ENCODE data around the gene GRM1. TPM values are rescaled to one million over a fixed set of nuclear protein-coding genes. Genes with fewer than 3 reads are reported as not detected.

The GRM1 gene
- total and polyA plus RNA-seq, 2 of the 4 experiments (the other 2 are of a cell fraction), result not detected

DNA sequence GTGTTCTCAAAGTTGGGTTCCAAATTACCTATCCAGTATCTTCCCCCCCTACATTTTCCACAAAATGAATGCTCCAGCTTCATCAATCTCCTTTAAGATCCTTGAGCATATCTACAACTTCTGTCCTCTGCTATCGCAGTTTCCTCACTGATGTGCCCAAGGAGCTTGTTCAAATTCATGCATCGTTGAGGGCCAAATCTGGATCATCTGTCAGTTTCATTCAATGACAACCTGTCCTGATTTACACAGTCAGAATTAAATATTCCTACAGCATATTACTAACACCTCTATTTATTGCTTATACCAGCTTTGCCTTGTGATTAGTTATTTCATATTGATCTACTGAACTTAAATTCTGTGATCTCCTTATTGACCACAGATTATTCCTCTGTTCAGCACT, 68.7 kb downstream of the GRM1 start:
- TF ChIP-seq, protein P1, sequence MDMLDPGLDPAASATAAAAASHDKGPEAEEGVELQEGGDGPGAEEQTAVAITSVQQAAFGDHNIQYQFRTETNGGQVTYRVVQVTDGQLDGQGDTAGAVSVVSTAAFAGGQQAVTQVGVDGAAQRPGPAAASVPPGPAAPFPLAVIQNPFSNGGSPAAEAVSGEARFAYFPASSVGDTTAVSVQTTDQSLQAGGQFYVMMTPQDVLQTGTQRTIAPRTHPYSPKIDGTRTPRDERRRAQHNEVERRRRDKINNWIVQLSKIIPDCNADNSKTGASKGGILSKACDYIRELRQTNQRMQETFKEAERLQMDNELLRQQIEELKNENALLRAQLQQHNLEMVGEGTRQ (IDR thresholded peaks at IDR 0.05; ENCODE audit: low read depth, low read length), result no peak
- TF ChIP-seq, protein P2, sequence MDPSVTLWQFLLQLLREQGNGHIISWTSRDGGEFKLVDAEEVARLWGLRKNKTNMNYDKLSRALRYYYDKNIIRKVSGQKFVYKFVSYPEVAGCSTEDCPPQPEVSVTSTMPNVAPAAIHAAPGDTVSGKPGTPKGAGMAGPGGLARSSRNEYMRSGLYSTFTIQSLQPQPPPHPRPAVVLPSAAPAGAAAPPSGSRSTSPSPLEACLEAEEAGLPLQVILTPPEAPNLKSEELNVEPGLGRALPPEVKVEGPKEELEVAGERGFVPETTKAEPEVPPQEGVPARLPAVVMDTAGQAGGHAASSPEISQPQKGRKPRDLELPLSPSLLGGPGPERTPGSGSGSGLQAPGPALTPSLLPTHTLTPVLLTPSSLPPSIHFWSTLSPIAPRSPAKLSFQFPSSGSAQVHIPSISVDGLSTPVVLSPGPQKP (IDR thresholded peaks at IDR 0.05; ENCODE audit: borderline replicate concordance, low read depth, low read length), result no peak
- TF ChIP-seq CEBPB (IDR thresholded peaks at IDR 0.05; ENCODE audit: low read depth, low read length) (no peak), BHLHE40 (IDR thresholded peaks at IDR 0.05; ENCODE audit: low read depth, low read length) (no peak), NFE2L2 (IDR thresholded peaks at IDR 0.05; ENCODE audit: low read depth, low read length) (no peak), RFX5 (IDR thresholded peaks at IDR 0.05; ENCODE audit: low read depth, low read length) (no peak), RCOR1 (IDR thresholded peaks at IDR 0.05; ENCODE audit: insufficient replicate concordance, low read length) (no peak), MAFK (IDR thresholded peaks at IDR 0.05; ENCODE audit: low read depth, low read length) (no peak), SMC3 (IDR thresholded peaks at IDR 0.05; ENCODE audit: low read depth, low read length) (no peak), POLR2A (IDR thresholded peaks at IDR 0.05; ENCODE audit: low read depth, low read length) (no peak), RAD21 (IDR thresholded peaks at IDR 0.05; ENCODE audit: low read length) (no peak), MXI1 (IDR thresholded peaks at IDR 0.05; ENCODE audit: borderline replicate concordance, low read depth, low read length) (no peak), MAZ (IDR thresholded peaks at IDR 0.05; ENCODE audit: borderline replicate concordance, low read depth, low read length) (no peak), FOS (IDR thresholded peaks at IDR 0.05; ENCODE audit: low read depth, low read length) (no peak), CHD1 (IDR thresholded peaks at IDR 0.05; ENCODE audit: low read depth, low read length) (no peak)
- TF ChIP-seq, protein P3, sequence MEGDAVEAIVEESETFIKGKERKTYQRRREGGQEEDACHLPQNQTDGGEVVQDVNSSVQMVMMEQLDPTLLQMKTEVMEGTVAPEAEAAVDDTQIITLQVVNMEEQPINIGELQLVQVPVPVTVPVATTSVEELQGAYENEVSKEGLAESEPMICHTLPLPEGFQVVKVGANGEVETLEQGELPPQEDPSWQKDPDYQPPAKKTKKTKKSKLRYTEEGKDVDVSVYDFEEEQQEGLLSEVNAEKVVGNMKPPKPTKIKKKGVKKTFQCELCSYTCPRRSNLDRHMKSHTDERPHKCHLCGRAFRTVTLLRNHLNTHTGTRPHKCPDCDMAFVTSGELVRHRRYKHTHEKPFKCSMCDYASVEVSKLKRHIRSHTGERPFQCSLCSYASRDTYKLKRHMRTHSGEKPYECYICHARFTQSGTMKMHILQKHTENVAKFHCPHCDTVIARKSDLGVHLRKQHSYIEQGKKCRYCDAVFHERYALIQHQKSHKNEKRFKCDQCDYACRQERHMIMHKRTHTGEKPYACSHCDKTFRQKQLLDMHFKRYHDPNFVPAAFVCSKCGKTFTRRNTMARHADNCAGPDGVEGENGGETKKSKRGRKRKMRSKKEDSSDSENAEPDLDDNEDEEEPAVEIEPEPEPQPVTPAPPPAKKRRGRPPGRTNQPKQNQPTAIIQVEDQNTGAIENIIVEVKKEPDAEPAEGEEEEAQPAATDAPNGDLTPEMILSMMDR (conservative IDR thresholded peaks at IDR 0.05; ENCODE audit: low read depth, low read length), result no peak
- Histone ChIP-seq H3K9ac (ENCODE audit: low read depth, low read length) (no peak overlapping the region), H2AFZ (replicated peaks; ENCODE audit: low read length, poor library complexity) (no peak overlapping the region), H2BK15ac (ENCODE audit: low read depth, low read length) (no peak overlapping the region), H3K27ac (ENCODE audit: insufficient read depth, low read length) (no peak overlapping the region), H2BK5ac (ENCODE audit: low read depth, low read length, poor library complexity, severe bottlenecking) (no peak overlapping the region), H4K20me1 (ENCODE audit: insufficient read depth, low read length) (no peaks in the 10 kb centered on the region), H3K14ac (replicated peaks; ENCODE audit: low read depth, low read length) (no peak overlapping the region), H3K18ac (ENCODE audit: low read depth, low read length) (no peak overlapping the region), H3K4me3 (ENCODE audit: insufficient read depth, low read depth, low read length) (no peak overlapping the region), H3K79me1 (ENCODE audit: low read depth in 1 of 2, low read length in 2 of 2) (no peaks in the 10 kb centered on the region), H4K91ac (ENCODE audit: insufficient read depth, low read depth, low read length) (no peak overlapping the region), H2BK20ac (ENCODE audit: low read depth, low read length) (no peak overlapping the region), H3K56ac (ENCODE audit: extremely low read depth, insufficient read depth, low read length) (no peak overlapping the region), H3K4me2 (ENCODE audit: low read depth, low read length) (no peak overlapping the region), H2AK9ac (replicated peaks; ENCODE audit: low read depth, low read length, poor library complexity) (no peak overlapping the region), H3K9me1 (ENCODE audit: insufficient read depth, low read length) (no peaks in the 10 kb centered on the region), H2BK120ac (ENCODE audit: low read depth, low read length) (no peak overlapping the region), H3K4ac (ENCODE audit: low read depth, low read length) (no peak overlapping the region), H4K5ac (ENCODE audit: low read depth, low read length) (no peak overlapping the region), H2AK5ac (ENCODE audit: low read depth, low read length) (no peak overlapping the region), H3K23ac (ENCODE audit: low read depth, low read length) (no peak overlapping the region), H3K36me3 (ENCODE audit: control insufficient read depth, insufficient read depth, low read length) (no peaks in the 10 kb centered on the region), H4K8ac (ENCODE audit: low read depth in 2 of 2, low read length in 2 of 2) (no peak overlapping the region), H3K9me3 (ENCODE audit: control insufficient read depth, insufficient read depth, low read length) (no peaks in the 10 kb centered on the region), H3K27me3 (ENCODE audit: control insufficient read depth, insufficient read depth, low read length) (no peaks in the 10 kb centered on the region), H3K4me1 (ENCODE audit: control insufficient read depth, insufficient read depth, low read length) (no peaks in the 10 kb centered on the region)
- dilution Hi-C loops (cut with HindIII; ENCODE audit: low sequenced_read_pairs, unreplicated experiment), result no loop called here
- ChIA-PET CTCF (no interaction called here), POLR2A (ENCODE audit: unreplicated experiment) (no interaction called here)
- DNase-seq (no peak), ATAC-seq (ENCODE audit: low read depth) (no peak)
- 60% methylated on average over 1 of the region's 2 CpGs; no CpG with 5 or more reads in 1 of the 2 experiments for WGBS, 2 experiments (ENCODE audit: extremely low coverage in 2 of 2, insufficient read length in 1 of 2)
- in situ Hi-C loops (cut with MboI; ENCODE audit: low sequenced_read_pairs), result no loop called here
- intact Hi-C loops (cut with micrococcal nuclease), result no loop called here
- no TSS peak for BruUV-seq (replicated peaks)

Measured in IMR-90 (cell line).